Adipocyte (in vitro differentiated cells): Measurements from ENCODE around the gene ARHGAP5.

Source experiments
- DNase-seq: peaks from one replicate; pipeline ENCODE4 v3.0.0-alpha.2; 2015; ENCODE audit warnings: low read depth
- H3K27me3 ChIP-seq: replicated peaks from 2 replicates; pipeline ENCODE4 v1.7.0; 2013; ENCODE audit warnings: mild to moderate bottlenecking, low read length, moderate library complexity; ENCODE audit not compliant: control insufficient read depth, insufficient read depth
- H3K36me3 ChIP-seq: 2 replicates; pipeline ENCODE4 v1.7.0; 2013; ENCODE audit warnings: low read length, mild to moderate bottlenecking, moderate library complexity; ENCODE audit not compliant: control insufficient read depth, insufficient read depth, severe bottlenecking
- H3K4me1 ChIP-seq: 2 replicates; pipeline ENCODE4 v1.7.0; 2013; ENCODE audit warnings: mild to moderate bottlenecking, low read length, moderate library complexity; ENCODE audit not compliant: control insufficient read depth, insufficient read depth
- H3K4me3 ChIP-seq: 2 replicates; pipeline ENCODE4 v1.7.0; 2013; ENCODE audit warnings: mild to moderate bottlenecking, low read length, moderate library complexity
- H3K9ac ChIP-seq: 2 replicates; pipeline ENCODE4 v1.7.0; 2013; ENCODE audit warnings: mild to moderate bottlenecking, low read length, moderate library complexity
- H3K9me3 ChIP-seq: 2 replicates; pipeline ENCODE4 v1.7.0; 2013; ENCODE audit warnings: mild to moderate bottlenecking, low read length, moderate library complexity; ENCODE audit not compliant: control insufficient read depth

ARHGAP5 gene

GRCh38 chr14:32055175-32055574 is 21.9 kb upstream of the ARHGAP5 start:
- no peak overlapping the region for H3K4me3 ChIP-seq
- H3K27me3 ChIP-seq = peaks cover 5% of the 10 kb centered on the region
- H3K4me1 ChIP-seq = no peaks in the 10 kb centered on the region
- DNase-seq = no peak
- H3K9me3 ChIP-seq = no peaks in the 10 kb centered on the region
- no peak overlapping the region for H3K9ac ChIP-seq
- H3K36me3 ChIP-seq = no peaks in the 10 kb centered on the region

- DNase-seq = no peak
- H3K4me1 ChIP-seq = no peaks in the 10 kb centered on the region
- peaks cover 8% of the 10 kb centered on the region for H3K27me3 ChIP-seq
- no peak overlapping the region for H3K9ac ChIP-seq
- no peak overlapping the region for H3K4me3 ChIP-seq
- H3K9me3 ChIP-seq = no peaks in the 10 kb centered on the region
- no peaks in the 10 kb centered on the region for H3K36me3 ChIP-seq
These were observed 17.4 kb upstream of the ARHGAP5 start for GRCh38 chr14:32059702-32060101.

GRCh38 chr14:32064931-32065330 is 12.2 kb upstream of the ARHGAP5 start:
- Histone ChIP-seq H3K9me3 (no peaks in the 10 kb centered on the region), H3K4me3 (no peak overlapping the region), H3K9ac (no peak overlapping the region), H3K36me3 (no peaks in the 10 kb centered on the region), H3K27me3 (peaks cover 3% of the 10 kb centered on the region), H3K4me1 (no peaks in the 10 kb centered on the region)
- DNase-seq = no peak

- Histone ChIP-seq H3K9ac (no peak overlapping the region), H3K4me3 (no peak overlapping the region), H3K36me3 (no peaks in the 10 kb centered on the region), H3K9me3 (no peaks in the 10 kb centered on the region), H3K27me3 (no peaks in the 10 kb centered on the region), H3K4me1 (no peaks in the 10 kb centered on the region)
- no peak for DNase-seq
These were observed 8.4 kb upstream of the ARHGAP5 start for GRCh38 chr14:32068708-32069107.

- H3K27me3 ChIP-seq = no peaks in the 10 kb centered on the region
- H3K4me3 ChIP-seq = no peak overlapping the region
- no peaks in the 10 kb centered on the region for H3K9me3 ChIP-seq
- H3K9ac ChIP-seq = no peak overlapping the region
- H3K4me1 ChIP-seq = peaks cover 7% of the 10 kb centered on the region
- DNase-seq = no peak
- no peaks in the 10 kb centered on the region for H3K36me3 ChIP-seq
These were observed 6.8 kb upstream of the ARHGAP5 start for GRCh38 chr14:32070282-32070681.

GRCh38 chr14:32072676-32073075 is 4.4 kb upstream of the ARHGAP5 start:
- no peak overlapping the region for H3K9ac ChIP-seq
- H3K4me1 ChIP-seq = peaks cover 12% of the 10 kb centered on the region
- H3K27me3 ChIP-seq = no peaks in the 10 kb centered on the region
- no peaks in the 10 kb centered on the region for H3K9me3 ChIP-seq
- DNase-seq = no peak
- no peak overlapping the region for H3K4me3 ChIP-seq
- no peaks in the 10 kb centered on the region for H3K36me3 ChIP-seq

DNA sequence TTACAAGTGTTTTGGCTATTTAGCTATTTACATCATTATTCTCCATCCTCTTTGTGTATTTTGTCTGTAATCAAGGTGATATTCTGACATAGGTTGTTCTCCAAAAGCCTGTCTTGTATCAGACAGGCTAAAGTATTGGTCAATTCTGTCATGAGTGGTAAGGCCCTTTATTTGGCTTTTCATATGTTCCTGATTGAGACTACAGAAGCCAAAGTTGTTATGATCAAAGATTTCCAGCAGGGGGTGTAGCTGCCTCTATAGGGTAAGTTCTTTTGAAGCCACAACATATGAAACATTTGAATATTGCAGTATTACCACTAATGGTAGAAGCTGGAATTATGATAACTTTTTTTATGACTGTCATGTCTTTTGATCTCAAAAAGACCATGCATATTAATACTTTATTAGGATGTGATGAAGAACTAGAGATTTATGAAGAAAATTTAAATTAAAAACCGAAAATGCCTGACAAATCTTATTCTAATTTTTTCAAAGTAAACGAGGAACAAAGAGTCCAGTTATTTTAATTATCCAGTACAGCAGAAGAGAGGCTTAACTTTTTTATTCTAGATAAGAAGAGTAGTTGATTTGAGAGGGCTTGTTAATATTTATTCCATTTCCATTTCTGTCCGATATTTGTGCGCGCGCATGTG is 3.4 kb upstream of the ARHGAP5 start:
- Histone ChIP-seq H3K9ac (no peak overlapping the region), H3K9me3 (no peaks in the 10 kb centered on the region), H3K4me3 (no peak overlapping the region), H3K36me3 (no peaks in the 10 kb centered on the region), H3K4me1 (peaks cover 17% of the 10 kb centered on the region), H3K27me3 (no peaks in the 10 kb centered on the region)
- peak; percentile 95 for DNase-seq

- Histone ChIP-seq H3K9ac (peak overlapping the region; percentile 89), H3K36me3 (no peaks in the 10 kb centered on the region), H3K27me3 (no peaks in the 10 kb centered on the region), H3K4me1 (peaks cover 31% of the 10 kb centered on the region), H3K4me3 (peak overlapping the region; percentile 87), H3K9me3 (no peaks in the 10 kb centered on the region)
- no peak for DNase-seq
These were observed 2.1 kb upstream of the ARHGAP5 start for GRCh38 chr14:32074887-32075572.

DNA sequence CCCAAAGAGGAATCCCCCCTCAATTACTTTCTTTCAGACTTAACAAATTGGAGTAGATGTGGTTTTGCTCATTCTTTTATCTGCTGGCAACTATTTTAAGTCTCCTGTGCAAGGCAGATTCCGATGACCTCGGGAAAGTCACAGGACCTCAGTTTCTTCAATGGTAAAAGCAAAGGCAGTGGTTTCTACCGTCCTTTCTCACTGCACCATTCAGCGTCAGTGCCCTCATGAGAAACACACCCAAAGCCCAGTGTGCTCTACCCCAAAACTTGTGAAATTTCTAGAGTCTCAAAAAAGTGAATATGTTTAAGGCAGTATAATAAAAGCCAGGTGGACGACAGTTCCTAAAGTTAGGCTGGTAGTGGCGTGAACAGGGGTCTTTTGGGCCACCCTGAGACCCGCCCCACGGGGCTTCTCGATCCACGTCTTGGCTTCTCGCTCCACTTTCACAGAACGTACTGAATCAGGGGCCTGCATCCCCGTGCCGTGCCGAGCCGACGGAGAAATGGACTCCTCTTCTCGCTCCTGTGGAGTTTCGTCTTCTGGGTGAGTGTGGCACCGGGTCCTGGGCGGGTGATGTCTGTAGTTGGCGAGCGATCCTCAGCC is 1.3 kb upstream of the ARHGAP5 start:
- H3K27me3 ChIP-seq = no peaks in the 10 kb centered on the region
- peak overlapping the region; percentile 87 for H3K4me3 ChIP-seq
- no peaks in the 10 kb centered on the region for H3K36me3 ChIP-seq
- DNase-seq = peak; percentile 65
- H3K4me1 ChIP-seq = peaks cover 36% of the 10 kb centered on the region
- no peaks in the 10 kb centered on the region for H3K9me3 ChIP-seq
- peak overlapping the region; percentile 89 for H3K9ac ChIP-seq

DNA sequence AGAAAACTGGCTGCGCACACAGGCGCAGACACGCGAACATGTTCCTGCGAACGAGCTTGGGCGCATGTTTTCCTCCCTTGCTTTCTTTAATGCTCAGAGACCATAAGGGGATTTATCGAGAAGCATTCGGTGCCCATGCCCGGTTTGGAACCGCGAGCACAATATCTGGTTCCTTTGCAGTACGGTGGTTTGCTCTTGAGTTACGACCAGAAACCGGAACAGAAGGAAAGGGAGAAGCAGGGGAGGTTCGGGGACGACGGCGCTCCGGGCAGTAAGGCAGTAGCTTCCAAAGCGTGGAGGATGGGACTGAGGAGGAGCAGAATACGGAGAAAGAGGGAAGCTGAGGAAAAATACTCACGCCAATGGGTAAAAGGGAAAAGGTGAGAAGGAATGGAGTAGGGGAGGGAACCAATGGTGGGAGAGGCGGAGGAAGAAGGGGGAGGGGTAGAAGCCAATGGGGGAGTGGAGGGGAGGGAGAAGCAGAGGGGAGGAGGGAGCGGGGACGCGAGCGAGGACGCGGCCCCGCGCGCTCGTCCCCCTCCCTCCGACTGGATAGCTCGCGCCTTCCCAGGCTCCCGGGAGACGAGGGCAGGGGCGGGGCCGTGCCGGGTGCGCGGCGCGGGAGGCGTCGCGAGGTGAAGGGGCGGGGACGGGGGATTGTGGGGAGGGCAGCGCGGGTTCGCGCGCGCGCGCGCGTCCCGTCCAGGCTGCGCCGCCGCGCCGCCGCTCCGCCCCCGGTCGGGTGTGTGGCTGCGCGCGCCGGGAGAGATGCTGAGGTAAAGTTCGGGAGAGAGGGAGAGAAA is 625 bp upstream of the ARHGAP5 start:
- no peaks in the 10 kb centered on the region for H3K27me3 ChIP-seq
- no peaks in the 10 kb centered on the region for H3K9me3 ChIP-seq
- H3K4me1 ChIP-seq = peaks cover 39% of the 10 kb centered on the region
- peak overlapping the region; percentile 87 for H3K4me3 ChIP-seq
- DNase-seq = peak; percentile 99
- H3K36me3 ChIP-seq = no peaks in the 10 kb centered on the region
- H3K9ac ChIP-seq = peak overlapping the region; percentile 89
